ENCODE measurements around the gene FARS2. TPM values are rescaled to one million over a fixed set of nuclear protein-coding genes. Genes with fewer than 3 reads are reported as not detected.
A peak's percentile ranks its signal among the peaks of the same experiment; 100 is the strongest.

Gene FARS2
- polyA plus RNA-seq, 1 donor from 2014 or later = 32.8 TPM

- Mint-ChIP-seq H3K4me1 (peaks cover 0 to 2% (median 1%) of the 10 kb centered on the region in 3 donors), H3K27me3 (no peaks in the 10 kb centered on the region), H3K9me3 (no peaks in the 10 kb centered on the region), H3K4me3 (no peak overlapping the region), H3K36me3 (peaks cover 3% of the 10 kb centered on the region), H3K27ac (no peak overlapping the region)
Observed at GRCh38 chr6:5598123-5598522, 336.8 kb downstream of the FARS2 start.

GRCh38 chr6:5599127-5599526 is 337.8 kb downstream of the FARS2 start:
- H3K4me1 Mint-ChIP-seq = peaks cover 0 to 2% (median 1%) of the 10 kb centered on the region in 3 donors
- H3K27ac Mint-ChIP-seq = no peak overlapping the region
- peaks cover 3% of the 10 kb centered on the region for H3K36me3 Mint-ChIP-seq
- no peaks in the 10 kb centered on the region for H3K9me3 Mint-ChIP-seq
- no peak overlapping the region for H3K4me3 Mint-ChIP-seq
- H3K27me3 Mint-ChIP-seq = no peaks in the 10 kb centered on the region

- Mint-ChIP-seq H3K9me3 (no peaks in the 10 kb centered on the region), H3K27me3 (no peaks in the 10 kb centered on the region), H3K27ac (peak overlapping the region in 2 of 3 donors; percentile 25 to 26), H3K4me1 (no peaks in the 10 kb centered on the region), H3K36me3 (no peaks in the 10 kb centered on the region), H3K4me3 (no peak overlapping the region)
Observed at GRCh38 chr6:5605937-5606336, 344.6 kb downstream of the FARS2 start.

GRCh38 chr6:5606546-5606945 is 345.2 kb downstream of the FARS2 start:
- Mint-ChIP-seq H3K27me3 (no peaks in the 10 kb centered on the region), H3K4me1 (no peaks in the 10 kb centered on the region), H3K9me3 (no peaks in the 10 kb centered on the region), H3K27ac (no peak overlapping the region), H3K36me3 (no peaks in the 10 kb centered on the region), H3K4me3 (no peak overlapping the region)

GRCh38 chr6:5610640-5611039 is 349.3 kb downstream of the FARS2 start:
- Mint-ChIP-seq H3K4me3 (no peak overlapping the region), H3K36me3 (peaks cover 16% of the 10 kb centered on the region), H3K27ac (no peak overlapping the region), H3K4me1 (peaks cover 2 to 6% (median 6%) of the 10 kb centered on the region in 3 donors), H3K9me3 (peaks cover 0 to 7% (median 7%) of the 10 kb centered on the region in 3 donors), H3K27me3 (no peaks in the 10 kb centered on the region)

GRCh38 chr6:5617179-5617578 is 355.9 kb downstream of the FARS2 start:
- H3K27me3 Mint-ChIP-seq = no peaks in the 10 kb centered on the region
- no peak overlapping the region for H3K27ac Mint-ChIP-seq
- H3K4me1 Mint-ChIP-seq = peaks cover 12 to 18% (median 17%) of the 10 kb centered on the region in 3 donors
- H3K9me3 Mint-ChIP-seq = peaks cover 1 to 7% (median 7%) of the 10 kb centered on the region in 3 donors
- H3K4me3 Mint-ChIP-seq = no peak overlapping the region
- peaks cover 30% of the 10 kb centered on the region for H3K36me3 Mint-ChIP-seq

GRCh38 chr6:5619249-5619648 is 357.9 kb downstream of the FARS2 start:
- Mint-ChIP-seq H3K36me3 (peaks cover 29% of the 10 kb centered on the region), H3K4me3 (peak overlapping the region in 2 of 4 donors; percentile 64 to 85), H3K9me3 (peaks cover 1 to 7% (median 2%) of the 10 kb centered on the region in 3 donors), H3K4me1 (peaks cover 14 to 17% (median 16%) of the 10 kb centered on the region in 3 donors), H3K27ac (peak overlapping the region in 2 of 3 donors; percentile 54 to 84), H3K27me3 (no peaks in the 10 kb centered on the region)

GRCh38 chr6:5622276-5623005 is 361.1 kb downstream of the FARS2 start:
- no peaks in the 10 kb centered on the region for H3K27me3 Mint-ChIP-seq
- no peak overlapping the region for H3K4me3 Mint-ChIP-seq
- peaks cover 0 to 1% (median 0%) of the 10 kb centered on the region in 3 donors for H3K9me3 Mint-ChIP-seq
- peaks cover 24 to 36% (median 31%) of the 10 kb centered on the region in 3 donors for H3K4me1 Mint-ChIP-seq
- H3K27ac Mint-ChIP-seq = peak overlapping the region in 1 of 3 donors; percentile 32
- peaks cover 12% of the 10 kb centered on the region for H3K36me3 Mint-ChIP-seq

GRCh38 chr6:5623769-5624168 is 362.5 kb downstream of the FARS2 start:
- H3K4me3 Mint-ChIP-seq = no peak overlapping the region
- H3K27me3 Mint-ChIP-seq = peaks cover 1% of the 10 kb centered on the region
- peaks cover 0 to 1% (median 0%) of the 10 kb centered on the region in 3 donors for H3K9me3 Mint-ChIP-seq
- H3K27ac Mint-ChIP-seq = no peak overlapping the region
- peaks cover 26 to 32% (median 31%) of the 10 kb centered on the region in 3 donors for H3K4me1 Mint-ChIP-seq
- peaks cover 13% of the 10 kb centered on the region for H3K36me3 Mint-ChIP-seq

GRCh38 chr6:5624256-5624655 is 362.9 kb downstream of the FARS2 start:
- H3K36me3 Mint-ChIP-seq = peaks cover 13% of the 10 kb centered on the region

GRCh38 chr6:5626727-5627426 is 365.6 kb downstream of the FARS2 start:
- H3K27me3 Mint-ChIP-seq = peaks cover 1% of the 10 kb centered on the region
- H3K36me3 Mint-ChIP-seq = peaks cover 11% of the 10 kb centered on the region
- peak overlapping the region in 2 of 3 donors; percentile 91 to 92 for H3K27ac Mint-ChIP-seq
- peak overlapping the region in 3 of 4 donors; percentile 9 to 81 (median 76) for H3K4me3 Mint-ChIP-seq
- no peaks in the 10 kb centered on the region for H3K9me3 Mint-ChIP-seq
- peaks cover 27 to 41% (median 32%) of the 10 kb centered on the region in 3 donors for H3K4me1 Mint-ChIP-seq

More at GRCh38 chr6:5624256-5624655, 362.9 kb downstream of the FARS2 start:
- Mint-ChIP-seq H3K27me3 (peaks cover 1% of the 10 kb centered on the region), H3K4me3 (no peak overlapping the region), H3K9me3 (peaks cover 0 to 1% (median 0%) of the 10 kb centered on the region in 3 donors), H3K27ac (no peak overlapping the region), H3K4me1 (peaks cover 26 to 29% (median 28%) of the 10 kb centered on the region in 3 donors)

- H3K4me1 Mint-ChIP-seq = peaks cover 19 to 33% (median 31%) of the 10 kb centered on the region in 3 donors
- H3K9me3 Mint-ChIP-seq = peaks cover 0 to 4% (median 0%) of the 10 kb centered on the region in 3 donors
- H3K4me3 Mint-ChIP-seq = peak overlapping the region in 2 of 4 donors; percentile 32 to 72
- H3K27ac Mint-ChIP-seq = no peak overlapping the region
- H3K36me3 Mint-ChIP-seq = peaks cover 10% of the 10 kb centered on the region
- H3K27me3 Mint-ChIP-seq = peaks cover 1% of the 10 kb centered on the region
Observed at GRCh38 chr6:5630636-5631035, 369.3 kb downstream of the FARS2 start.

GRCh38 chr6:5632348-5632935 is 371.1 kb downstream of the FARS2 start:
- H3K4me1 Mint-ChIP-seq = peaks cover 7 to 23% (median 21%) of the 10 kb centered on the region in 3 donors
- H3K9me3 Mint-ChIP-seq = peaks cover 0 to 4% (median 0%) of the 10 kb centered on the region in 3 donors
- peaks cover 1% of the 10 kb centered on the region for H3K27me3 Mint-ChIP-seq
- no peak overlapping the region for H3K27ac Mint-ChIP-seq
- peak overlapping the region in 1 of 4 donors; percentile 47 for H3K4me3 Mint-ChIP-seq
- H3K36me3 Mint-ChIP-seq = peaks cover 16% of the 10 kb centered on the region

GRCh38 chr6:5634525-5634924 is 373.2 kb downstream of the FARS2 start:
- Mint-ChIP-seq H3K27me3 (no peaks in the 10 kb centered on the region), H3K9me3 (peaks cover 0 to 4% (median 4%) of the 10 kb centered on the region in 3 donors), H3K4me3 (no peak overlapping the region), H3K36me3 (peaks cover 15% of the 10 kb centered on the region), H3K4me1 (peaks cover 4 to 17% (median 12%) of the 10 kb centered on the region in 3 donors), H3K27ac (peak overlapping the region in 1 of 3 donors; percentile 26)
